Measurements from ENCODE around the gene AKT1. TPM values are rescaled to one million over a fixed set of nuclear protein-coding genes. Genes with fewer than 3 reads are reported as not detected.

AKT1 gene
- total and polyA plus RNA-seq, 2 of the 13 experiments (the other 11 are each of a cell fraction or from before 2014, with no cell fraction given), result 96.2 to 116 TPM

- CTCF ChIA-PET (ENCODE audit: low intra/inter-chr PET ratio, low total read pairs), result no interaction called here
- Histone ChIP-seq H3K79me2 (ENCODE audit: insufficient read depth, low read length) (no peaks in the 10 kb centered on the region), H2AFZ (ENCODE audit: low read length) (no peak overlapping the region), H3K4me2 (ENCODE audit: low read depth, low read length) (no peak overlapping the region), H3K9ac (ENCODE audit: insufficient read depth, low read depth, low read length) (no peak overlapping the region), H3K9me3 (ENCODE audit: low read length) (no peaks in the 10 kb centered on the region), H3K36me3 (replicated peaks in 1 of 2; ENCODE audit: control insufficient read depth in 1 of 2, insufficient read depth in 2 of 2, low read length in 2 of 2) (no peaks in the 10 kb centered on the region), H3K4me1 (ENCODE audit: insufficient read depth, low read length) (no peaks in the 10 kb centered on the region), H3K27me3 (ENCODE audit: control insufficient read depth in 1 of 2, insufficient read depth in 2 of 2, low read length in 2 of 2) (peaks cover 0 to 18% of the 10 kb centered on the region in 2 experiments; a peak in 4 of 5 replicates), H3K27ac (ENCODE audit: extremely low read length, insufficient read depth, low read length) (no peak overlapping the region), H3K4me3 (replicated peaks in 1 of 3; ENCODE audit: insufficient read depth in 1 of 3, low read depth in 2 of 3, low read length in 3 of 3) (no peak overlapping the region), H4K20me1 (ENCODE audit: insufficient read depth, low read length) (no peaks in the 10 kb centered on the region; the same call in 1 of the 2 replicates)
- FAIRE-seq, result no peak
- in situ Hi-C loops (cut with HindIII; ENCODE audit: extremely low pct_ligation_motif_present, low pct_unique_long_range_greater_than_20kb), result no loop called here
- no peak for TF ChIP-seq ZNF749 (CRISPR knock-in tag; IDR thresholded peaks at IDR 0.05; ENCODE audit: borderline replicate concordance)
- TF ChIP-seq POGZ (CRISPR knock-in tag; IDR thresholded peaks at IDR 0.05), result no peak
- TF ChIP-seq THAP8 (CRISPR knock-in tag; IDR thresholded peaks at IDR 0.05; ENCODE audit: borderline replicate concordance), result no peak
- no peak for TF ChIP-seq HMG20B (CRISPR knock-in tag; conservative IDR thresholded peaks at IDR 0.05)
- no peak for TF ChIP-seq GABPB1 (CRISPR knock-in tag; IDR thresholded peaks at IDR 0.05)
- no peak for TF ChIP-seq ZNF883 (CRISPR knock-in tag; IDR thresholded peaks at IDR 0.05; ENCODE audit: not compliant biosample characterization)
- TF ChIP-seq ZNF296 (CRISPR knock-in tag; conservative IDR thresholded peaks at IDR 0.05), result no peak
- TF ChIP-seq ZNF160 (CRISPR knock-in tag; IDR thresholded peaks at IDR 0.05), result no peak
- no TSS peak for BruUV-seq (replicated peaks)
- WGBS (ENCODE audit: low lambda C conversion rate), result 65% methylated on average over 27 of the region's 27 CpGs
- POLR2A ChIA-PET, result no interaction called here
- intact Hi-C loops (cut with micrococcal nuclease; ENCODE audit: unreplicated experiment), result no loop called here
- DNase-seq (ENCODE audit: low spot score), result no peak
- ATAC-seq, result peak; percentile 31
Observed at GRCh38 chr14:104844306-104845032, 48.9 kb upstream of the AKT1 start.
